OCI-LY7 (cell line): ENCODE measurements around the gene ARHGAP4. TPM values are rescaled to one million over a fixed set of nuclear protein-coding genes. Genes with fewer than 3 reads are reported as not detected.

Source experiments
- BruUV-seq: library from RNA; stranded (reverse); fragments of 400-500 nt; replicated peaks from 2 replicates; lab custom pipeline; 2021; lab: Mats Ljungman, UMichigan
- CTCF ChIA-PET: fragments of 300-600 bp; sonication (Branson Sonifier 250); formaldehyde crosslinking; loops from one replicate; lab custom pipeline; 2022; ENCODE audit warnings: antibody characterized with exemption; ENCODE audit not compliant: unreplicated experiment; lab: Charles Lee
- POLR2A ChIA-PET: fragments of 300-600 bp; sonication (Branson Sonifier 250); formaldehyde crosslinking; loops from one replicate; lab custom pipeline; 2022; ENCODE audit warnings: antibody characterized with exemption; lab: Charles Lee
- DNase-seq: peaks from one replicate; pipeline ENCODE4 v3.0.0-alpha.2; 2015; ENCODE audit warnings: low spot score
- H2AFZ ChIP-seq: fragments of 200-600 bp; sonication (generic), shearing (Covaris generic); 2 replicates; pipeline ENCODE4 v1.6.1; 2014; ENCODE audit warnings: mild to moderate bottlenecking, antibody characterized with exemption, low read length, moderate library complexity
- H3K27ac ChIP-seq: fragments of 200-600 bp; sonication (generic); 2 replicates; pipeline ENCODE4 v1.5.1; 2014; ENCODE audit warnings: mixed run types, low read depth, mild to moderate bottlenecking, moderate library complexity, low read length, inconsistent platforms; ENCODE audit not compliant: poor library complexity, severe bottlenecking
- H3K36me3 ChIP-seq: fragments of 200-600 bp; sonication (generic); 2 replicates; pipeline ENCODE4 v1.6.1; 2014; ENCODE audit warnings: mild to moderate bottlenecking, antibody characterized with exemption, low read length, moderate library complexity, mixed read lengths; ENCODE audit not compliant: insufficient read depth
- H3K4me1 ChIP-seq: fragments of 200-600 bp; sonication (generic); 2 replicates; pipeline ENCODE4 v1.5.1; 2014; ENCODE audit warnings: mild to moderate bottlenecking, low read length; ENCODE audit not compliant: insufficient read depth, poor library complexity, severe bottlenecking
- H3K4me2 ChIP-seq: fragments of 200-600 bp; sonication (generic); 2 replicates; pipeline ENCODE4 v1.6.1; 2014; ENCODE audit warnings: mild to moderate bottlenecking, low read length
- H3K4me3 ChIP-seq: fragments of 200-600 bp; sonication (generic); 2 replicates; pipeline ENCODE4 v1.5.1; 2014; ENCODE audit warnings: mild to moderate bottlenecking, low read depth, low read length; ENCODE audit not compliant: poor library complexity, severe bottlenecking
- H3K79me2 ChIP-seq: fragments of 200-600 bp; sonication (generic); 2 replicates; pipeline ENCODE4 v1.6.1; 2016; ENCODE audit warnings: low read depth, mild to moderate bottlenecking, low read length, moderate library complexity, mixed read lengths; ENCODE audit not compliant: insufficient read depth
- H3K9me2 ChIP-seq: fragments of 200-600 bp; sonication (generic); 2 replicates; pipeline ENCODE4 v1.6.1; 2016; ENCODE audit warnings: mild to moderate bottlenecking, low read length, mixed read lengths; ENCODE audit not compliant: insufficient read depth
- H3K9me3 ChIP-seq: fragments of 200-600 bp; sonication (generic); 2 replicates; pipeline ENCODE4 v1.6.1; 2014; ENCODE audit warnings: mild to moderate bottlenecking, mixed run types, low read length, mixed read lengths
- H4K20me1 ChIP-seq: fragments of 200-600 bp; sonication (generic); 2 replicates; pipeline ENCODE4 v1.6.1; 2014; ENCODE audit warnings: mild to moderate bottlenecking, antibody characterized with exemption, low read length, moderate library complexity, mixed read lengths; ENCODE audit not compliant: insufficient read depth
- CTCF ChIP-seq: fragments of 200-600 bp; sonication (generic); conservative IDR thresholded peaks from 2 replicates; pipeline ENCODE4 v1.5.1; 2014; ENCODE audit warnings: mild to moderate bottlenecking, antibody characterized with exemption, low read length, moderate library complexity, mixed read lengths
- EZH2phosphoT487 ChIP-seq: fragments of 200-600 bp; sonication (generic); IDR thresholded peaks from 2 replicates; pipeline ENCODE4 v1.6.1; 2018; ENCODE audit warnings: low read depth, borderline replicate concordance, mild to moderate bottlenecking, mixed run types, antibody characterized with exemption, low read length, moderate library complexity, mixed read lengths
- intact Hi-C: fragments of 100-400 bp; cut with micrococcal nuclease; formaldehyde crosslinking; loops from one replicate; pipeline ENCODE4 v1.10.0; 2022; ENCODE audit not compliant: unreplicated experiment
- total RNA-seq, 2 experiments: library from RNA; depleted of rRNA in 1 of 2; stranded (reverse); fragments of >200 nt in 1 of 2; shearing (Covaris generic) in 1 of 2; gene quantifications; 2 replicates each; pipeline ENCODE4 v1.2.3, GENCODE V29; 2014 to 2022

ARHGAP4 gene
- total RNA-seq, 2 experiments from 2014 or later: 126 to 128 TPM

- no peak for DNase-seq
- TF ChIP-seq CTCF: no peak
- no peak for TF ChIP-seq EZH2phosphoT487
- intact Hi-C loops: loop anchor here (5.0 kb wide), 1 partner anchor 175 kb away; the partner anchor contains the start of genes IDH3G and SSR4
- Histone ChIP-seq H3K9me3 (no peaks in the 10 kb centered on the region), H3K4me3 (peak overlapping the region; percentile 78), H3K4me1 (peaks cover 33% of the 10 kb centered on the region), H2AFZ (no peak overlapping the region), H3K9me2 (no peaks in the 10 kb centered on the region), H3K36me3 (peaks cover 72% of the 10 kb centered on the region), H3K27ac (peak overlapping the region; percentile 89), H3K79me2 (peaks cover 84% of the 10 kb centered on the region), H4K20me1 (peaks cover 14% of the 10 kb centered on the region; the same call in 1 of the 2 replicates), H3K4me2 (peak overlapping the region; percentile 100)
- ChIA-PET CTCF (interaction anchor here (0.7 to 1.6 kb wide), 7 partner anchors 14 to 42 kb away, joined by 3 to 5 read pairs (median 3); partner anchors contain the start of gene RENBP), POLR2A (interaction anchor here (0.5 to 5.4 kb wide), 5 partner anchors 8 to 249 kb away, joined by 3 to 33 read pairs (median 3); partner anchors contain the start of gene ARHGAP4)
- BruUV-seq: no TSS peak
Measured at GRCh38 chrX:153967536-153968224, 41.6 kb upstream of the ARHGAP4 start.

- intact Hi-C loops: loop anchor here (5.0 kb wide), 1 partner anchor 175 kb away; the partner anchor contains the start of genes IDH3G and SSR4
- no peak for DNase-seq
- CTCF ChIA-PET: interaction anchor here (1.0 to 1.6 kb wide), 3 partner anchors 14 to 42 kb away, joined by 3 to 4 read pairs (median 3); no protein-coding TSS in a partner anchor
Measured at GRCh38 chrX:153966841-153967535, 40.9 kb upstream of the ARHGAP4 start.

More at GRCh38 chrX:153966841-153967535, 40.9 kb upstream of the ARHGAP4 start:
- Histone ChIP-seq H3K4me2 (peak overlapping the region; percentile 100), H3K9me3 (no peaks in the 10 kb centered on the region), H3K9me2 (no peaks in the 10 kb centered on the region), H4K20me1 (peaks cover 14% of the 10 kb centered on the region; the same call in 1 of the 2 replicates), H3K4me3 (peak overlapping the region; percentile 78), H3K36me3 (peaks cover 78% of the 10 kb centered on the region), H2AFZ (no peak overlapping the region), H3K79me2 (peaks cover 84% of the 10 kb centered on the region), H3K4me1 (peaks cover 33% of the 10 kb centered on the region), H3K27ac (peak overlapping the region; percentile 89)
- TF ChIP-seq EZH2phosphoT487 (no peak), CTCF (no peak)
- POLR2A ChIA-PET: interaction anchor here (1.1 to 5.4 kb wide), 4 partner anchors 9 to 42 kb away, joined by 4 to 33 read pairs (median 5); partner anchors contain the start of gene ARHGAP4
- BruUV-seq: no TSS peak
